GM12878 (cell line): ENCODE data around the gene STARD3. TPM values are rescaled to one million over a fixed set of nuclear protein-coding genes. Genes with fewer than 3 reads are reported as not detected.

Experiments
- ATAC-seq: fragments of 200-7000 bp; cut with Tn5 transposase; 3 replicates; pipeline ENCODE4 v1.9.1; 2020; ENCODE audit warnings: mild to moderate bottlenecking, moderate library complexity
- BruUV-seq: library from RNA; stranded (reverse); fragments of 400-500 nt; replicated peaks from 2 replicates; lab custom pipeline; 2021; lab: Mats Ljungman, UMichigan
- CTCF ChIA-PET: fragments of 300-600 bp; sonication (Branson Sonifier 250); formaldehyde crosslinking; extraction: SDS; loops from one replicate; lab custom pipeline; 2021; ENCODE audit warnings: inconsistent platforms; lab: Yijun Ruan, JAX
- POLR2A ChIA-PET: fragments of 350-600 bp; formaldehyde crosslinking; extraction: SDS; loops from one replicate; lab custom pipeline; 2021; ENCODE audit warnings: inconsistent platforms; lab: Charles Lee
- RAD21 ChIA-PET: fragments of 300-600 bp; sonication (Branson Sonifier 250); formaldehyde crosslinking; loops from one replicate; lab custom pipeline; 2023; ENCODE audit warnings: antibody characterized with exemption; ENCODE audit not compliant: unreplicated experiment; lab: Charles Lee
- SMC1A ChIA-PET: fragments of 300-600 bp; sonication (Branson Sonifier 250); formaldehyde crosslinking; loops from one replicate; lab custom pipeline; 2023; ENCODE audit not compliant: unreplicated experiment, uncharacterized antibody; lab: Charles Lee
- DNase-seq: peaks from one replicate; pipeline ENCODE4 v3.0.0-alpha.2; 2011; ENCODE audit warnings: low read depth, low spot score
- FAIRE-seq: peaks from 3 replicates; lab custom pipeline; 2011; peaks lifted over from hg19 to GRCh38; lab: Jason Lieb, UNC
- H2AFZ ChIP-seq: 2 replicates; pipeline ENCODE4 v1.6.0; 2011; ENCODE audit warnings: low read depth, low read length, control low read depth; ENCODE audit not compliant: control insufficient read depth
- H3K27ac ChIP-seq: 2 replicates; pipeline ENCODE4 v1.5.1; 2011; ENCODE audit warnings: control low read depth; ENCODE audit not compliant: control insufficient read depth, insufficient read depth
- H3K27me3 ChIP-seq, 2 experiments: replicated peaks in 1 of 2; 2 replicates each; pipeline versions ENCODE4 v1.6.0 to v1.6.1; 2011; ENCODE audit warnings: low read length in 1 of 2; ENCODE audit not compliant: control insufficient read depth in 2 of 2, insufficient read depth in 2 of 2
- H3K36me3 ChIP-seq, 2 experiments: 2 replicates each; pipeline ENCODE4 v1.5.1; 2011; ENCODE audit warnings: low read length in 1 of 2; ENCODE audit not compliant: control insufficient read depth in 2 of 2, insufficient read depth in 2 of 2
- H3K4me1 ChIP-seq: 2 replicates; pipeline ENCODE4 v1.6.1; 2011; ENCODE audit warnings: mild to moderate bottlenecking, low read length, moderate library complexity, mixed read lengths; ENCODE audit not compliant: control insufficient read depth, insufficient read depth
- H3K4me2 ChIP-seq: 2 replicates; pipeline ENCODE4 v1.6.0; 2011; ENCODE audit warnings: control low read depth; ENCODE audit not compliant: control insufficient read depth, insufficient read depth
- H3K4me3 ChIP-seq: fragments of 200-600 bp; sonication (generic); 2 replicates; pipeline ENCODE4 v1.5.1; 2016
- H3K79me2 ChIP-seq: 2 replicates; pipeline ENCODE4 v1.6.0; 2011; ENCODE audit warnings: low read length; ENCODE audit not compliant: control insufficient read depth, insufficient read depth
- H3K9ac ChIP-seq: 2 replicates; pipeline ENCODE4 v1.8.0; 2011; ENCODE audit warnings: low read length, control low read depth, mixed read lengths; ENCODE audit not compliant: control insufficient read depth, insufficient read depth
- H3K9me3 ChIP-seq: replicated peaks from 3 replicates; pipeline ENCODE4 v1.5.1; 2011; ENCODE audit warnings: mild to moderate bottlenecking, low read length; ENCODE audit not compliant: control insufficient read depth, insufficient read depth
- H4K20me1 ChIP-seq: 2 replicates; pipeline ENCODE4 v1.6.0; 2011; ENCODE audit not compliant: control insufficient read depth, insufficient read depth
- CTCF ChIP-seq, 3 experiments: IDR thresholded peaks in 2 of 3; conservative IDR thresholded peaks in 1 of 3; 2 replicates each; pipeline ENCODE4 v1.5.1; 2011; ENCODE audit warnings: low read depth in 3 of 3, low read length in 3 of 3, mild to moderate bottlenecking in 3 of 3, control low read depth in 2 of 3, moderate library complexity in 2 of 3, inconsistent platforms in 1 of 3, mixed read lengths in 1 of 3; ENCODE audit not compliant: control insufficient read depth in 2 of 3, insufficient read depth in 1 of 3; ENCODE audit errors: extremely low read depth in 1 of 3
- IKZF1 ChIP-seq: fragments of 450-650 bp; conservative IDR thresholded peaks from 2 replicates; pipeline ENCODE4 v1.6.1; 2017; ENCODE audit warnings: antibody characterized with exemption, mild to moderate bottlenecking
- RELB ChIP-seq: fragments of 450-650 bp; IDR thresholded peaks from 2 replicates; pipeline ENCODE4 v1.6.1; 2017; ENCODE audit warnings: low read depth, mild to moderate bottlenecking, moderate library complexity
- WGBS: methylation state at CpG from one replicate; pipeline ENCODE4 v1.1.6; 2016; ENCODE audit warnings: low lambda C conversion rate; ENCODE audit not compliant: insufficient replicate concordance, insufficient coverage; ENCODE audit errors: missing lambda C conversion rate; 5-methylcytosine and 5-hydroxymethylcytosine counted together
- in situ Hi-C: fragments of 300-500 bp; cut with MboI; formaldehyde crosslinking; loops from 9 replicates; pipeline ENCODE4 v1.14.3; 2018; ENCODE audit warnings: mixed read lengths
- intact Hi-C: fragments of 100-400 bp; cut with micrococcal nuclease; formaldehyde crosslinking; loops from one replicate; pipeline ENCODE4 v1.14.2; 2022; ENCODE audit not compliant: unreplicated experiment
- polyA plus RNA-seq, 11 experiments: library from polyadenylated mRNA; depleted of rRNA in 4 of 11; unstranded in 6 of 11; stranded (reverse) in 5 of 11; fragments of >200 nt; fragmentation: Nextera tagmentation in 4 of 11; fragmentation: Illumina TruSeq in 1 of 11; extraction: Ambion mirVana in 4 of 11; extraction: Trizol in 1 of 11; gene quantifications; 1 replicate in 1 of 11; 2 replicates in 10 of 11; pipeline versions ENCODE4 v1.2.1 to v1.2.3, GENCODE V29; 2011 to 2016; ENCODE audit warnings: inconsistent platforms in 2 of 11, missing spikeins in 2 of 11, low read depth in 1 of 11
- total RNA-seq, 4 experiments: library from RNA; depleted of rRNA in 3 of 4; stranded (reverse); fragments of >200 nt in 3 of 4; fragmentation: Illumina TruSeq in 1 of 4; extraction: Trizol in 1 of 4; gene quantifications; 2 replicates each; pipeline versions ENCODE4 v1.2.1 to v1.2.3, GENCODE V29; 2013 to 2021

Gene STARD3
- total and polyA plus RNA-seq, 10 of the 15 experiments (the other 5 are each of a cell fraction or from before 2014, with no cell fraction given), result 0.08 to 62.7 (median 27.5) TPM

- TF ChIP-seq IKZF1 (0 out of 2 replicates have a peak, but pooled peaks have one; percentile 27), CTCF (IDR thresholded peaks at IDR 0.05 in 2 of 3, conservative IDR thresholded peaks at IDR 0.05 in 1 of 3; ENCODE audit: control insufficient read depth in 2 of 3, extremely low read depth in 1 of 3, insufficient read depth in 1 of 3, low read depth in 3 of 3, low read length in 3 of 3) (peak; percentile 50 to 76 (median 62)), RELB (no peak)
- Histone ChIP-seq H4K20me1 (peaks cover 3% of the 10 kb centered on the region; the same call in 1 of the 2 replicates), H3K4me1 (peaks cover 17% of the 10 kb centered on the region), H3K36me3 (no peaks in the 10 kb centered on the region), H2AFZ (no peak overlapping the region; the same call in 1 of the 2 replicates), H3K4me3 (no peak overlapping the region), H3K79me2 (peaks cover 23% of the 10 kb centered on the region), H3K4me2 (no peak overlapping the region), H3K9me3 (no peaks in the 10 kb centered on the region), H3K9ac (no peak overlapping the region), H3K27ac (no peak overlapping the region), H3K27me3 (no peaks in the 10 kb centered on the region)
- FAIRE-seq, result peak; percentile 86
- BruUV-seq, result no TSS peak
- WGBS, result 47% methylated on average over 2 of the region's 2 CpGs
- SMC1A ChIA-PET, result interaction anchor here (0.6 to 2.9 kb wide), 5 partner anchors 11 to 41 kb away, joined by 3 to 10 read pairs (median 3); partner anchors contain the start of gene PNMT
- RAD21 ChIA-PET, result interaction anchor here (0.8 to 3.4 kb wide), 2 partner anchors 12 to 120 kb away, joined by 3 to 20 read pairs; no protein-coding TSS in a partner anchor
- intact Hi-C loops, result no loop called here
- no peak for DNase-seq
- CTCF ChIA-PET, result interaction anchor here (0.6 to 15.5 kb wide), 22 partner anchors 10 to 659 kb away, joined by 3 to 225 read pairs (median 4); partner anchors contain the start of genes IKZF3, MIEN1, PGAP3 and TCAP
- in situ Hi-C loops, result no loop called here
- no peak for ATAC-seq
- POLR2A ChIA-PET, result interaction anchor here (1.3 kb wide), 1 partner anchor 42 kb away, joined by 3 read pairs; no protein-coding TSS in a partner anchor
Observed at GRCh38 chr17:39634384-39634871, 2.5 kb upstream of the STARD3 start.
